HepG2 (cell line): Measurements from ENCODE around the gene HCFC2. TPM values are rescaled to one million over a fixed set of nuclear protein-coding genes. Genes with fewer than 3 reads are reported as not detected.

Source experiments
- ATAC-seq: fragments of 200-7000 bp; cut with Tn5 transposase; 3 replicates; pipeline ENCODE4 v1.9.1; 2020; ENCODE audit warnings: mild to moderate bottlenecking, moderate library complexity
- BruUV-seq: library from RNA; stranded (reverse); fragments of 400-500 nt; replicated peaks from 2 replicates; lab custom pipeline; 2021; lab: Mats Ljungman, UMichigan
- CTCF ChIA-PET: fragments of 300-600 bp; formaldehyde crosslinking; extraction: SDS; loops from one replicate; lab custom pipeline; 2021; ENCODE audit warnings: low total read pairs, inconsistent platforms, low intra/inter-chr PET ratio; lab: Yijun Ruan, JAX
- POLR2A ChIA-PET: fragments of 350-600 bp; sonication (Branson Sonifier 250); formaldehyde crosslinking; loops from one replicate; lab custom pipeline; 2020; ENCODE audit warnings: antibody characterized with exemption, inconsistent platforms; lab: Yijun Ruan, JAX
- DNase-seq: peaks from one replicate; pipeline ENCODE4 v3.0.0-alpha.2; 2015; ENCODE audit warnings: low spot score
- FAIRE-seq: peaks from 3 replicates; lab custom pipeline; 2011; peaks lifted over from hg19 to GRCh38; lab: Jason Lieb, UNC
- H2AFZ ChIP-seq: one replicate; pipeline ENCODE4 v1.6.1; 2011; ENCODE audit warnings: low read length, inconsistent platforms
- H3K27ac ChIP-seq: fragments of 300-600 bp; 3 replicates; pipeline ENCODE4 v1.8.0; 2011; ENCODE audit warnings: mixed run types, mild to moderate bottlenecking, mixed read lengths, low read length, inconsistent platforms; ENCODE audit not compliant: insufficient read depth; ENCODE audit errors: extremely low read length
- H3K27me3 ChIP-seq, 2 experiments: fragments of 200-600 bp in 1 of 2; 2 replicates in 1 of 2; 3 replicates in 1 of 2; pipeline versions ENCODE4 v1.6.0 to v1.8.0; 2011; ENCODE audit warnings: low read length in 2 of 2, mild to moderate bottlenecking in 2 of 2, moderate library complexity in 2 of 2, inconsistent platforms in 1 of 2; ENCODE audit not compliant: insufficient read depth in 2 of 2, control insufficient read depth in 1 of 2
- H3K36me3 ChIP-seq, 2 experiments: fragments of 200-600 bp in 1 of 2; replicated peaks in 1 of 2; 2 replicates in 1 of 2; 3 replicates in 1 of 2; pipeline versions ENCODE4 v1.5.1 to v1.8.0; 2011; ENCODE audit warnings: low read length in 2 of 2, inconsistent platforms in 1 of 2; ENCODE audit not compliant: insufficient read depth in 2 of 2, control insufficient read depth in 1 of 2
- H3K4me1 ChIP-seq: 2 replicates; pipeline ENCODE4 v1.5.1; 2012; ENCODE audit warnings: low read length, inconsistent platforms; ENCODE audit not compliant: insufficient read depth
- H3K4me2 ChIP-seq: 2 replicates; pipeline ENCODE4 v1.6.0; 2011; ENCODE audit warnings: low read depth, low read length, inconsistent platforms
- H3K4me3 ChIP-seq, 3 experiments: fragments of 200-600 bp in 1 of 3; sonication (generic), shearing (Covaris generic) in 1 of 3; replicated peaks in 1 of 3; 2 replicates each; pipeline ENCODE4 v1.5.1; 2011 to 2016; ENCODE audit warnings: low read length in 3 of 3, inconsistent platforms in 2 of 3, low read depth in 2 of 3, mild to moderate bottlenecking in 2 of 3, control low read depth in 1 of 3, mixed read lengths in 1 of 3; ENCODE audit not compliant: insufficient read depth in 1 of 3
- H3K79me2 ChIP-seq: one replicate; pipeline ENCODE4 v1.6.1; 2011; ENCODE audit warnings: low read length, inconsistent platforms; ENCODE audit not compliant: insufficient read depth
- H3K9ac ChIP-seq: 2 replicates; pipeline ENCODE4 v1.6.0; 2011; ENCODE audit warnings: mild to moderate bottlenecking, low read depth, low read length, inconsistent platforms; ENCODE audit not compliant: insufficient read depth
- H3K9me3 ChIP-seq: 2 replicates; pipeline ENCODE4 v1.5.1; 2012; ENCODE audit warnings: mild to moderate bottlenecking, low read length
- H4K20me1 ChIP-seq: 2 replicates; pipeline ENCODE4 v1.6.0; 2011; ENCODE audit warnings: inconsistent platforms, mild to moderate bottlenecking, low read length, moderate library complexity; ENCODE audit not compliant: insufficient read depth
- ETV5 ChIP-seq: IDR thresholded peaks from 2 replicates; pipeline ENCODE4 v1.6.1; 2018; ENCODE audit warnings: missing biosample characterization, missing genetic modification reagents, inconsistent platforms, borderline replicate concordance
- MED8 ChIP-seq: sonication (generic); formaldehyde crosslinking; IDR thresholded peaks from 2 replicates; pipeline ENCODE4 v1.8.1; 2023; ENCODE audit warnings: mild to moderate bottlenecking, missing genetic modification reagents; ENCODE audit not compliant: insufficient replicate concordance
- NR2F2 ChIP-seq: IDR thresholded peaks from 2 replicates; pipeline ENCODE4 v1.6.1; 2012; ENCODE audit warnings: low read depth, inconsistent platforms, borderline replicate concordance
- SMAD9 ChIP-seq: sonication (generic); formaldehyde crosslinking; IDR thresholded peaks from 2 replicates; pipeline ENCODE4 v1.5.1; 2020; ENCODE audit warnings: mild to moderate bottlenecking, missing genetic modification reagents
- ZBTB1 ChIP-seq: sonication (generic); formaldehyde crosslinking; IDR thresholded peaks from 2 replicates; pipeline ENCODE4 v1.4.0; 2020; ENCODE audit warnings: missing genetic modification reagents, borderline replicate concordance
- ZFP1 ChIP-seq: IDR thresholded peaks from 2 replicates; pipeline ENCODE4 v1.6.1; 2016
- ZFYVE20 ChIP-seq: sonication (generic); formaldehyde crosslinking; IDR thresholded peaks from 2 replicates; pipeline ENCODE4 v1.8.0; 2023; ENCODE audit warnings: low read depth, mild to moderate bottlenecking, moderate library complexity, missing genetic modification reagents, borderline replicate concordance
- ZNF337 ChIP-seq: sonication (generic); formaldehyde crosslinking; IDR thresholded peaks from 2 replicates; pipeline ENCODE4 v1.5.1; 2020; ENCODE audit warnings: missing genetic modification reagents, low read depth, mild to moderate bottlenecking, borderline replicate concordance
- ZNF605 ChIP-seq: sonication (generic); formaldehyde crosslinking; IDR thresholded peaks from 2 replicates; pipeline ENCODE4 v1.8.0; 2022; ENCODE audit warnings: mild to moderate bottlenecking, missing genetic modification reagents
- ZNF788 ChIP-seq: sonication (generic); formaldehyde crosslinking; IDR thresholded peaks from 2 replicates; pipeline ENCODE4 v1.5.0; 2020; ENCODE audit warnings: mild to moderate bottlenecking, missing genetic modification reagents, borderline replicate concordance
- ZNF816 ChIP-seq: sonication (generic); formaldehyde crosslinking; IDR thresholded peaks from 2 replicates; pipeline ENCODE4 v1.8.0; 2022; ENCODE audit warnings: missing genetic modification reagents, mild to moderate bottlenecking, borderline replicate concordance
- WGBS: methylation state at CpG from one replicate; pipeline ENCODE4 v1.1.6; 2017; ENCODE audit warnings: low lambda C conversion rate; 5-methylcytosine and 5-hydroxymethylcytosine counted together
- in situ Hi-C: cut with HindIII; loops from 2 replicates; pipeline ENCODE4 v1.10.0; 2017; ENCODE audit warnings: low pct_unique_long_range_greater_than_20kb; ENCODE audit not compliant: extremely low pct_ligation_motif_present
- intact Hi-C: fragments of 100-400 bp; cut with micrococcal nuclease; formaldehyde crosslinking; loops from one replicate; pipeline ENCODE4 v1.10.0; 2022; ENCODE audit not compliant: unreplicated experiment
- polyA plus RNA-seq, 8 experiments: library from polyadenylated mRNA; depleted of rRNA in 3 of 8; stranded (reverse) in 7 of 8; unstranded in 1 of 8; fragments of >200 nt; fragmentation: Illumina TruSeq in 4 of 8; extraction: Trizol in 4 of 8; gene quantifications; 2 replicates each; pipeline versions ENCODE4 v1.2.1 to v1.2.3, GENCODE V29; 2011 to 2016; ENCODE audit warnings: low read depth in 4 of 8, missing spikeins in 1 of 8, mixed read lengths in 1 of 8; ENCODE audit not compliant: insufficient read depth in 1 of 8
- total RNA-seq, 5 experiments: library from RNA; depleted of rRNA; stranded (reverse); fragments of >200 nt; fragmentation: Illumina TruSeq; extraction: Trizol; gene quantifications; 2 replicates each; pipeline ENCODE4 v1.2.3, GENCODE V29; 2016; ENCODE audit warnings: low read depth in 1 of 5
- TF ChIP-seq, protein P1 (sequence below): sonication (generic); formaldehyde crosslinking; IDR thresholded peaks from 2 replicates; pipeline ENCODE4 v1.4.0; 2020; ENCODE audit warnings: mild to moderate bottlenecking, missing genetic modification reagents

The HCFC2 gene
- total and polyA plus RNA-seq, 2 of the 13 experiments (the other 11 are each of a cell fraction or from before 2014, with no cell fraction given) = 3.7 to 4.9 TPM

DNA sequence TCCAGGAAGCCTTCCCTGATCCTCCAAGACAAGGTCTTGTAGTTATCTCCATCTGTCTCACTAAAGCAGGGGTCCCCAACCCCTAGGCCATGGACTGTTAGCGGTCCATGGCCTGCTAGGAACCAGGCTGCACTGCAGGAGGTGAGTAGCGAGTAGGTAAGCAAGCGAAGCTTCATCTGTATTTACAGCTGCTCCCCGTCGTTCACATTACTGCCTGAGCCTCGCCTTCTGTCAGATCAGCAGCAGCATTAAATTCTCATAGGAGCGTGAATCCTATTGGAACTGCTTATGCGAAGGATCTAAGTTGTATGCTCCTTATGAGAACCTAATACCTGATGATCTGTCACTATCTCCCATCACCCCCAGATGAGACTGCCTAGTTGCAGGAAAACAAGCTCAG lies 86.1 kb downstream of the HCFC2 start:
- H3K4me1 ChIP-seq = no peaks in the 10 kb centered on the region
- no peaks in the 10 kb centered on the region for H3K79me2 ChIP-seq
- ATAC-seq = no peak
- intact Hi-C loops = no loop called here
- H3K27me3 ChIP-seq = peaks cover 0 to 4% of the 10 kb centered on the region in 2 experiments; a peak in 1 of 5 replicates
- POLR2A ChIA-PET = no interaction called here
- H2AFZ ChIP-seq = no peak overlapping the region
- no peaks in the 10 kb centered on the region for H3K36me3 ChIP-seq
- H3K9me3 ChIP-seq = no peaks in the 10 kb centered on the region
- no peak overlapping the region for H3K4me2 ChIP-seq
- H3K9ac ChIP-seq = no peak overlapping the region
- CTCF ChIA-PET = no interaction called here
- TF ChIP-seq ZFP1 (CRISPR knock-in tag) (no peak), ZNF605 (CRISPR knock-in tag) (no peak), SMAD9 (CRISPR knock-in tag) (no peak), ZNF337 (CRISPR knock-in tag) (no peak), MED8 (CRISPR knock-in tag) (no peak), ETV5 (CRISPR knock-in tag) (no peak), ZFYVE20 (CRISPR knock-in tag) (no peak), ZBTB1 (CRISPR knock-in tag) (no peak), NR2F2 (no peak), ZNF816 (CRISPR knock-in tag) (no peak), ZNF788 (CRISPR knock-in tag) (no peak)
- TF ChIP-seq, protein P1, sequence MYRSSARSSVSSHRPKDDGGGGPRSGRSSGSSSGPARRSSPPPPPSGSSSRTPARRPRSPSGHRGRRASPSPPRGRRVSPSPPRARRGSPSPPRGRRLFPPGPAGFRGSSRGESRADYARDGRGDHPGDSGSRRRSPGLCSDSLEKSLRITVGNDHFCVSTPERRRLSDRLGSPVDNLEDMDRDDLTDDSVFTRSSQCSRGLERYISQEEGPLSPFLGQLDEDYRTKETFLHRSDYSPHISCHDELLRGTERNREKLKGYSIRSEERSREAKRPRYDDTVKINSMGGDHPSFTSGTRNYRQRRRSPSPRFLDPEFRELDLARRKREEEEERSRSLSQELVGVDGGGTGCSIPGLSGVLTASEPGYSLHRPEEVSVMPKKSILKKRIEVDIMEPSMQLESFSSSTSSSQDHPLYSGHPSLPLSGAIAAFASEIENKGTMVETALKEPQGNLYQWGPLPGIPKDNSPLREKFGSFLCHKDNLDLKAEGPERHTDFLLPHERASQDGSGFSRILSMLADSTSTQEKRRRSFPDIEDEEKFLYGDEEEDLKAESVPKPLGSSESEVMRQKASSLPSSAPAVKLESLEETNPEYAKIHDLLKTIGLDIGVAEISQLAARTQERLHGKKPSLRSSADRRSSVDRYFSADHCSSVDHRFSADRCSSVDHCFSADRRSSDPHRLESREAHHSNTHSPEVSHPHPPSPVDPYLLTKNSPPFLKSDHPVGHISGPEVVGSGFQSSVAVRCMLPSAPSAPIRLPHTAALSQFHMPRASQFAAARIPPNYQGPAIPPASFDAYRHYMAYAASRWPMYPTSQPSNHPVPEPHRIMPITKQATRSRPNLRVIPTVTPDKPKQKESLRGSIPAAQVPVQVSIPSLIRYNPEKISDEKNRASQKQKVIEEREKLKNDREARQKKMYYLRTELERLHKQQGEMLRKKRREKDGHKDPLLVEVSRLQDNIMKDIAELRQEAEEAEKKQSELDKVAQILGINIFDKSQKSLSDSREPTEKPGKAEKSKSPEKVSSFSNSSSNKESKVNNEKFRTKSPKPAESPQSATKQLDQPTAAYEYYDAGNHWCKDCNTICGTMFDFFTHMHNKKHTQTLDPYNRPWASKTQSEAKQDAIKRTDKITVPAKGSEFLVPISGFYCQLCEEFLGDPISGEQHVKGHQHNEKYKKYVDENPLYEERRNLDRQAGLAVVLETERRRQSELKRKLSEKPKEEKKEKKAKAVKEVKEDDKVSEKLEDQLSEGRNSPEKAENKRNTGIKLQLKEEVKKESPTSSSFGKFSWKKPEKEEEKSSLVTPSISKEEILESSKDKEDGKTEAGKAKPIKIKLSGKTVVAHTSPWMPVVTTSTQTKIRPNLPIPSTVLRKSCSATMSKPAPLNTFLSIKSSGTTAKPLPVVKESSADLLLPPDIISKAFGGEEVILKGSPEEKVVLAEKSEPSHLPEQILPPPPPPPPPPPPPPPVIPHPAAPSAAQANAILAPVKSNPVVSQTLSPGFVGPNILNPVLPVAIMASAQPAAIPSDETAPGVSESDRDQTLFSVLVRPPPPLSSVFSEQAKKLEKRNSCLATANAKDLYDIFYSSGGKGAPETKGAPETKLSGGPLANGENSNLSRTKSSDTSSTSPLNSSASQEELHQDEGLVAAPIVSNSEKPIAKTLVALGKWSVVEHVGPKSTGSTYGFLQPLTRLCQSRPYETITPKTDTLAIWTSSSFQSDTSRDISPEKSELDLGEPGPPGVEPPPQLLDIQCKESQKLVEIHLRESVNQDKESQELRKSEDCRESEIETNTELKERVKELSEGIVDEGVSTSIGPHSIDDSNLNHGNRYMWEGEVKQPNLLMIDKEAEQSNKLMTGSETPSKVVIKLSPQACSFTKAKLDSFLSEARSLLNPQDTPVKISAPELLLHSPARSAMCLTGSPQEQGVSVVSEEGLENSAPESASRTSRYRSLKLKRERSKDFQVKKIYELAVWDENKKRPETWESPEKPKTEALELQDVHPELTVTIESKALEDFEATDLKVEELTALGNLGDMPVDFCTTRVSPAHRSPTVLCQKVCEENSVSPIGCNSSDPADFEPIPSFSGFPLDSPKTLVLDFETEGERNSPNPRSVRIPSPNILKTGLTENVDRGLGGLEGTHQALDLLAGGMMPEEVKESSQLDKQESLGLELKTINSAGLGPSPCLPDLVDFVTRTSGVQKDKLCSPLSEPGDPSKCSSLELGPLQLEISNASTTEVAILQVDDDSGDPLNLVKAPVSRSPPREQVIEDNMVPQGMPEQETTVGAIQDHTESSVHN (CRISPR knock-in tag) = no peak
- TF ChIP-seq, all 625 proteins: peak for 0
- BruUV-seq = no TSS peak
- Histone ChIP-seq H4K20me1 (no peaks in the 10 kb centered on the region), H3K27ac (no peak overlapping the region), H3K4me3 (no peak overlapping the region)
- no peak for FAIRE-seq
- WGBS = 58% methylated on average over 4 of the region's 8 CpGs
- in situ Hi-C loops = no loop called here
- DNase-seq = no peak
